ENCODE results near the gene SGK1. TPM values are rescaled to one million over a fixed set of nuclear protein-coding genes. Genes with fewer than 3 reads are reported as not detected.

The SGK1 gene
- total RNA-seq, 1 experiment from 2014 or later = 7.8 TPM

- no peak overlapping the region for H3K23ac ChIP-seq (ENCODE audit: insufficient read length, low read depth, low read length)
- no peak for DNase-seq
- no peak overlapping the region for H3K18ac ChIP-seq (ENCODE audit: insufficient read length, low read depth, low read length)
- H3K4ac ChIP-seq (ENCODE audit: low read depth, low read length) = no peak overlapping the region
- H2AFZ ChIP-seq (ENCODE audit: low read length) = no peak overlapping the region
- TF ChIP-seq CTCF (conservative IDR thresholded peaks at IDR 0.05) = no peak
- no peak overlapping the region for H3K27ac Mint-ChIP-seq
- no peaks in the 10 kb centered on the region for H3K79me1 ChIP-seq (ENCODE audit: insufficient read depth, low read depth, low read length, poor library complexity, severe bottlenecking)
- no peak overlapping the region for H2BK20ac ChIP-seq (ENCODE audit: low read depth, low read length, poor library complexity, severe bottlenecking)
- H4K91ac ChIP-seq (ENCODE audit: insufficient read length, low read depth, low read length) = no peak overlapping the region
- H3K27me3 ChIP-seq (ENCODE audit: insufficient read depth, low read length) = no peaks in the 10 kb centered on the region
- no peak overlapping the region for H4K5ac ChIP-seq (ENCODE audit: insufficient read length, low read depth, low read length)
- peaks cover 0 to 5% (median 2%) of the 10 kb centered on the region in 3 experiments; a peak in 4 of 7 replicates for H3K36me3 Mint-ChIP-seq (ENCODE audit: insufficient read depth in 1 of 3, low read depth in 3 of 3)
- H3T11ph ChIP-seq (ENCODE audit: low read length) = no peak overlapping the region
- no peaks in the 10 kb centered on the region for H3K27me3 Mint-ChIP-seq (ENCODE audit: low read depth)
- no peak overlapping the region for H2BK120ac ChIP-seq (ENCODE audit: low read depth, low read length, poor library complexity, severe bottlenecking)
- H3K27ac ChIP-seq (ENCODE audit: insufficient read length, low read depth, low read length) = no peak overlapping the region
- no peaks in the 10 kb centered on the region for H3K23me2 ChIP-seq (ENCODE audit: insufficient read length, low read depth, low read length, poor library complexity, severe bottlenecking)
- no peak overlapping the region; a peak in 1 of 5 replicates for H3K4me3 Mint-ChIP-seq
- no peak overlapping the region for H3K9ac ChIP-seq (ENCODE audit: extremely low read depth, insufficient read length, low read length)
- no peak overlapping the region for H3K4me2 ChIP-seq (ENCODE audit: insufficient read depth, insufficient read length, low read length)
- no peaks in the 10 kb centered on the region for H3K4me1 ChIP-seq (ENCODE audit: insufficient read depth, low read length)
- H4K20me1 ChIP-seq (ENCODE audit: control insufficient read depth, insufficient read depth, insufficient read length) = peaks cover 2% of the 10 kb centered on the region
- no peak overlapping the region for H3K14ac ChIP-seq (ENCODE audit: insufficient read depth, low read length)
- no peak overlapping the region for H4K8ac ChIP-seq (replicated peaks; ENCODE audit: insufficient read length, low read depth, low read length)
- H3K9me3 Mint-ChIP-seq = peaks cover 0 to 3% of the 10 kb centered on the region in 2 experiments; a peak in 3 of 5 replicates
- H2BK12ac ChIP-seq (ENCODE audit: insufficient read length, low read depth, low read length) = no peak overlapping the region
- H2BK5ac ChIP-seq (ENCODE audit: insufficient read length, low read length) = no peak overlapping the region
- no CpG with 5 or more reads among the region's 6 CpGs for WGBS (ENCODE audit: extremely low coverage, insufficient read length, low lambda C conversion rate)
- H2AK5ac ChIP-seq (ENCODE audit: insufficient read length, low read length) = no peak overlapping the region
- no peaks in the 10 kb centered on the region for H3K79me2 ChIP-seq (ENCODE audit: insufficient read depth, low read length)
- no peak overlapping the region for H2BK15ac ChIP-seq (ENCODE audit: low read depth, low read length)
- peaks cover 0 to 8% of the 10 kb centered on the region in 2 experiments; a peak in 3 of 4 replicates for H3K4me1 Mint-ChIP-seq
- no peak overlapping the region for H3K56ac ChIP-seq (ENCODE audit: insufficient read length, low read depth, low read length)
- no peaks in the 10 kb centered on the region for H3K9me3 ChIP-seq (ENCODE audit: control insufficient read depth, low read depth, low read length)
Measured at GRCh38 chr6:134238960-134239795, 78.7 kb downstream of the SGK1 start.
